Measurements from ENCODE around the gene MAOB. TPM values are rescaled to one million over a fixed set of nuclear protein-coding genes. Genes with fewer than 3 reads are reported as not detected.

MAOB gene
- total RNA-seq, 1 donor from 2014 or later, result 113 TPM

- no peak for DNase-seq (ENCODE audit: low spot score)
Observed at GRCh38 chrX:43718081-43718480, 164.2 kb downstream of the MAOB start.

DNA sequence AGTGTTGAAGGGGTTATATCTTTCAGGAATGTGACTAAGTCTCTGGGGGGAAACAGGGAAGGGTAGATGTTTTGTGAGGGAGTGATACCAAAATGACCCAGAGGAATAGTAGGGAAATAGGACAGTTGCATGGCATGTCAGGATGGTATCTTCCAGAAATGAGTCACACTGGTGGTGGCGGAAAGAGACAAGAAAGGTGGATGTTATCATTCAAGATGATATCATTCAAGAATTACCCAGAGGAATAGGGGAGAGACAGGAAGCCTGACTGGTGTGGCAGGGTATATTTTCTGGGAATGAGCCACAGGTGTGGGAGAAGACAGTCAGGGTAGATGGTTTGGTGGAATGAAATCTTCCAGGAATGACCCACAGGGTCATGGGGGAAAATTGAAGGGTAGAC is 165.1 kb downstream of the MAOB start:
- no peak for DNase-seq (ENCODE audit: low spot score)

DNA sequence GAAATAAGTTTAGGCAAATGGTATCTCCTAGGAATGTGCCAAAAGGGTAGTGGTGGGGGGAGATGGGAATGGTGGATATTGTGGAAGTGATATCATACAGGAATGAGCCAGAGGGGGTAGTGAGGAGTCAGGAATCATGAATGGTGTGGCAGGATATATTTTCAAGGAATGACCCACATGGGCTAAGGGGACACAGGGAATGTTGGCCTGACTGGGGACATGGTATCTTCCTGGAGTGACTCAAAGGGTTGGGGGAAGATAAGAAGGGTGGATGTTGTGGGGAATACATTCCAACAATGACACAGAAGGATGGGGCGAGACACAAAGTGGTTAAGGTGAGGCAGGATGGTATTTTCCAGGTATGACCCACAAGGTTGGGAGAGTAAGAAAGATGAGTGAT is 165.6 kb downstream of the MAOB start:
- DNase-seq (ENCODE audit: low spot score), result no peak

Other genes starting within 250 kb of the MAOB start
- 232 TPM for gene MAOA, start 226.2 kb downstream of the MAOB start, total RNA-seq
- gene NDP, start 90.9 kb upstream of the MAOB start, total RNA-seq, result not detected